Measurements from ENCODE around the gene GPHN. TPM values are rescaled to one million over a fixed set of nuclear protein-coding genes. Genes with fewer than 3 reads are reported as not detected.

The GPHN gene
- polyA plus RNA-seq, 1 of the 3 experiments (the other 2 are of a cell fraction) = 6.9 TPM

DNA sequence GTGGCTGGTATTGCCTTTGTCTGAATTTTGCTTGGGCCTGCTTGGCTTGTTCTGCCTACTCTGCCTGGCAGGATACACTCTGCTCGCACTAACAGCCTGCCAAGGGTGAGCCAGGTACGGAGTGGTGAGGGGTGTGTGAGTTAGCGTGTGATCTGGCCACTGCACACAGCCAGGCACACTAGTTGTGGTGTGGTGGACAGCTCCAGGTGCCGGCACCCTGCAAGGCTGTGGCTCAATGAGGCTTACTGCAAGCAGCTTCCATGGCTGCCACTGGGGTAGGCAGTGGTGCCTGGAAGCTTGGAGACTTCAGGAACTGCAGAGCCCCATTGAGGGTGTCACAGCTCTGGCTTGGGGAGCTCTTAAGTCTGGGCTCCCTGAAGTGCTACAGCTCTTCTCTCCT lies 87.4 kb downstream of the GPHN start:
- H3K9me2 ChIP-seq = no peaks in the 10 kb centered on the region
- no peaks in the 10 kb centered on the region for H3K9me3 ChIP-seq
- no peak overlapping the region for H2AFZ ChIP-seq (ENCODE audit: low read depth)
- H3F3A ChIP-seq (replicated peaks; ENCODE audit: insufficient read depth) = no peaks in the 10 kb centered on the region
- H4K20me1 ChIP-seq (ENCODE audit: insufficient read depth) = no peaks in the 10 kb centered on the region
- no peaks in the 10 kb centered on the region for H3K27me3 ChIP-seq (ENCODE audit: insufficient read depth)
- ChIA-PET CTCF (interaction anchor here (1.1 kb wide), 1 partner anchor 28 kb away, joined by 3 read pairs; no protein-coding TSS in a partner anchor), POLR2A (no interaction called here)
- H3K36me3 ChIP-seq (replicated peaks in 1 of 2; ENCODE audit: control insufficient read depth in 1 of 2, insufficient read depth in 2 of 2, low read length in 1 of 2) = no peaks in the 10 kb centered on the region
- no peak overlapping the region for H3K4me2 ChIP-seq
- TF ChIP-seq TAF1 (IDR thresholded peaks at IDR 0.05; ENCODE audit: borderline replicate concordance, low read depth, low read length) = no peak
- TF ChIP-seq FOSL2 (IDR thresholded peaks at IDR 0.05; ENCODE audit: borderline replicate concordance, low read depth) = no peak
- no peak for TF ChIP-seq EP300 (IDR thresholded peaks at IDR 0.05; ENCODE audit: borderline replicate concordance in 1 of 2, low read depth in 1 of 2, low read length in 1 of 2)
- TF ChIP-seq, protein P1, sequence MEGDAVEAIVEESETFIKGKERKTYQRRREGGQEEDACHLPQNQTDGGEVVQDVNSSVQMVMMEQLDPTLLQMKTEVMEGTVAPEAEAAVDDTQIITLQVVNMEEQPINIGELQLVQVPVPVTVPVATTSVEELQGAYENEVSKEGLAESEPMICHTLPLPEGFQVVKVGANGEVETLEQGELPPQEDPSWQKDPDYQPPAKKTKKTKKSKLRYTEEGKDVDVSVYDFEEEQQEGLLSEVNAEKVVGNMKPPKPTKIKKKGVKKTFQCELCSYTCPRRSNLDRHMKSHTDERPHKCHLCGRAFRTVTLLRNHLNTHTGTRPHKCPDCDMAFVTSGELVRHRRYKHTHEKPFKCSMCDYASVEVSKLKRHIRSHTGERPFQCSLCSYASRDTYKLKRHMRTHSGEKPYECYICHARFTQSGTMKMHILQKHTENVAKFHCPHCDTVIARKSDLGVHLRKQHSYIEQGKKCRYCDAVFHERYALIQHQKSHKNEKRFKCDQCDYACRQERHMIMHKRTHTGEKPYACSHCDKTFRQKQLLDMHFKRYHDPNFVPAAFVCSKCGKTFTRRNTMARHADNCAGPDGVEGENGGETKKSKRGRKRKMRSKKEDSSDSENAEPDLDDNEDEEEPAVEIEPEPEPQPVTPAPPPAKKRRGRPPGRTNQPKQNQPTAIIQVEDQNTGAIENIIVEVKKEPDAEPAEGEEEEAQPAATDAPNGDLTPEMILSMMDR (IDR thresholded peaks at IDR 0.05) = no peak
- no peak for TF ChIP-seq RAD21 (IDR thresholded peaks at IDR 0.05; ENCODE audit: low read length)
- no peak overlapping the region for H3K4me3 ChIP-seq (ENCODE audit: low read depth in 2 of 2, low read length in 1 of 2)
- no peak overlapping the region for H3K9ac ChIP-seq
- no peak for DNase-seq
- H3K4me1 ChIP-seq (ENCODE audit: control insufficient read depth in 1 of 2, insufficient read depth in 2 of 2, low read depth in 1 of 2, low read length in 1 of 2) = no peaks in the 10 kb centered on the region; a peak in 1 of 4 replicates
- H3K79me2 ChIP-seq (ENCODE audit: insufficient read depth) = no peaks in the 10 kb centered on the region
- WGBS (ENCODE audit: low lambda C conversion rate) = 89% methylated on average over 4 of the region's 4 CpGs
- no peak overlapping the region for H3K27ac ChIP-seq (ENCODE audit: low read depth in 2 of 2, low read length in 1 of 2)

DNA sequence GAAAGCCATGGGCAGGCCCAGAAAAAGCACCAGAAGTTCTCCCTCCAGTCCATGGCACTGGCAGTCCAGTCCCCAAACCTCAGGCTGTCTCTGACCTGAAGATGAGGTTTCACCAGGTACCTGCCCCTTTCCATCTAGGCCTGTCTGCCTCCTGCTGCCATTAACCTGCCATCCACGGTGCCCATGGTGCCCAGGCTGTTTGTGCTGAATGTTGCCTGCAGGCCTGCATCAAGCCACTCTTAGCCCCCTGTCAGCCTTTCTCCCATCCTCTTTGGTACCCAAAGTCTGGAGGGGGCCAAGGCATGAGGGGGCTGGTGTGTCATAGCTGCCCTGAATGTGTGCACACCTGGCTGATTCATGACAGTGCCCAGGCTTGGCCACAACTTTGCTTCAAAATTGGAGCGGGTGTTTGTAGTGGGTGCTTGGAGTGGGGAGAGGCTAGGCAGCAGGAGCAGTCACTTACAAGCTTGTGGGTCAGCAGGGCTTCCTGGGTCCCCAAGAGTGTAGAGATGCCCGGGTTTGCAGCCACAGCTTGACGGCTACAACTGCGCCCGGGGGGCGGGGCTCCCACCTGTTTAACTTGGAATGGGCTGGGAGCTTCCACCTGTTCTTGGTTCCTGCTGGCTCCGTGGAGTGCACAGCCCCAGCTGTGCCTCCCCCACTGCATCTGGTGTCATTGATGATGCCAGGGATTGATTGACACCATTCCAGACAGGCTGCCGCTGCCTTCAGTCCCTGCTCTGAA lies 88.5 kb downstream of the GPHN start:
- Histone ChIP-seq H3K27ac (ENCODE audit: low read depth in 2 of 2, low read length in 1 of 2) (no peak overlapping the region), H4K20me1 (ENCODE audit: insufficient read depth) (no peaks in the 10 kb centered on the region), H2AFZ (ENCODE audit: low read depth) (no peak overlapping the region), H3K27me3 (ENCODE audit: insufficient read depth) (no peaks in the 10 kb centered on the region), H3K4me1 (ENCODE audit: control insufficient read depth in 1 of 2, insufficient read depth in 2 of 2, low read depth in 1 of 2, low read length in 1 of 2) (no peaks in the 10 kb centered on the region; a peak in 1 of 4 replicates), H3K36me3 (replicated peaks in 1 of 2; ENCODE audit: control insufficient read depth in 1 of 2, insufficient read depth in 2 of 2, low read length in 1 of 2) (no peaks in the 10 kb centered on the region), H3K79me2 (ENCODE audit: insufficient read depth) (no peaks in the 10 kb centered on the region), H3K9ac (no peak overlapping the region), H3K9me2 (no peaks in the 10 kb centered on the region), H3K9me3 (no peaks in the 10 kb centered on the region), H3K4me3 (ENCODE audit: low read depth in 2 of 2, low read length in 1 of 2) (no peak overlapping the region), H3K4me2 (no peak overlapping the region), H3F3A (replicated peaks; ENCODE audit: insufficient read depth) (no peaks in the 10 kb centered on the region)
- POLR2A ChIA-PET = no interaction called here
- CTCF ChIA-PET = interaction anchor here (0.9 to 1.5 kb wide), 2 partner anchors 28 to 193 kb away, joined by 3 read pairs; no protein-coding TSS in a partner anchor
- WGBS (ENCODE audit: low lambda C conversion rate) = 83% methylated on average over 1 of the region's 9 CpGs
- TF ChIP-seq POLR2AphosphoS5 (IDR thresholded peaks at IDR 0.05; ENCODE audit: low read depth, low read length) (no peak), EZH2phosphoT487 (IDR thresholded peaks at IDR 0.05; ENCODE audit: borderline replicate concordance, low read depth) (no peak), TEAD4 (IDR thresholded peaks at IDR 0.05; ENCODE audit: borderline replicate concordance, insufficient read depth) (no peak), MXI1 (IDR thresholded peaks at IDR 0.05; ENCODE audit: low read depth, low read length) (no peak), FOXJ3 (CRISPR knock-in tag; IDR thresholded peaks at IDR 0.05) (no peak)
- DNase-seq = no peak

All from SK-N-SH (cell line).